GM18511 (cell line): ENCODE measurements around the gene CD300E.
A peak's percentile ranks its signal among the peaks of the same experiment; 100 is the strongest.

ENCODE experiments used
- ATAC-seq: cut with Tn5 transposase; IDR thresholded peaks from one replicate; pipeline ENCODE4 v1.9.1; 2021; ENCODE audit warnings: mild to moderate bottlenecking, moderate library complexity; ENCODE audit not compliant: unreplicated experiment

Gene CD300E, protein sequence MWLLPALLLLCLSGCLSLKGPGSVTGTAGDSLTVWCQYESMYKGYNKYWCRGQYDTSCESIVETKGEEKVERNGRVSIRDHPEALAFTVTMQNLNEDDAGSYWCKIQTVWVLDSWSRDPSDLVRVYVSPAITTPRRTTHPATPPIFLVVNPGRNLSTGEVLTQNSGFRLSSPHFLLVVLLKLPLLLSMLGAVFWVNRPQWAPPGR

DNA sequence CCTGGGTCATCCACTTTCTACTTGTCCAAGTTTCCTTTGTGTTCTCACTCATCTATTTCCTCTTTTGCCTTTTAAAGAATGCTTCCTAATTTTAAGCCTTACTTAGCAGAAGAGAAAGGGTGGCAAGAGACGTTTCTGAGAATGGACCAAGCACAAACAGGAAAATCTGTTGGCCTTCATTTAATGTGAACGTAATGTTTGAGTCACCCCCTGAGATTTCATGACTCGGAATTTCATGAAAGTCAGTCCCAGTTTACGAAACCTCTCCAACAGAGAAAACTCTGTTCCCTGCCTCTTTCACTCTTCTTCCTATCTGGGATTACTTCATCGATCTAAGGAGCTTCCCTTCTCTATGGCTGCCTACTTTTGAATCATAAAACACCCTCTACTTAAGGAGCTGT lies at the start of gene CD300E:
TSS of gene CD300E (minus strand) at position 46 of the 401 bp plus-strand sequence. CDS start 117 bp downstream, outside the sequence.
- no peak for ATAC-seq

DNA sequence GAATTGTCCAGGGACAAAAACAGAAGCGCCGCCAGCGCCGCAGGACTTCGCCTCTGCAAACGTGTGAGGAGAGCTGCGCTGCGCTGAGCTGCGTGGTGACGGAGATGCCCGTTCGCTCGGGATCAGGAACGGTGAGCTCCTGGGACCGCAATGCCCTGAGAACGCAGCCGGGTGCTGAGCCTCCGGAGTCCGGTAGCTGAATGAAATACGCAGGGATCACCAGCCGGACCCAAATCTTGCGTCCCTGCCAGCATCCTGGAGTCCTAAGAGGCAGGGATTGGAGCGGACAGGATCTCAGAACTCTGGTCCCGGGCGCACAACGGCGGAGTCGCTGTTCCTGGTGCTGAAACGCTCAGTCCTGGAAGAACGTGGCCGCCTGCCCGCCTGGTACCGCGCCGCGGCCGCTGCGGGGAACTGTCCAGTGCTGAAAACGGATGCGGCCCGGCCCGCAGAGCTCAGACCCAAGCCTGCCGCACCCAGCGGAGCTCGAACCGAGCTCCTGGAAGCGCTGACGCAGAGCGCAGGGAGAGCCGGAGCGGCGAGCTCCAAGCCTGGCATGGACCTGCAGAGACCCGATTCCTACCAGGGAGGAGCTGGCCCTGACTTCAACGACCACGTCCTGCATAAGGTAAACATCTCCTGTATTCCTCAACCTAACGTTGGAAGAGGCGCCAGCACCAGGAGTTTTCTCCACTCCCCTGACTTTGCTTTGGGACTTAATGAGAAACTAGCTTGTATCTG lies 47.7 kb upstream of the CD300E start:
- ATAC-seq, result no peak

DNA sequence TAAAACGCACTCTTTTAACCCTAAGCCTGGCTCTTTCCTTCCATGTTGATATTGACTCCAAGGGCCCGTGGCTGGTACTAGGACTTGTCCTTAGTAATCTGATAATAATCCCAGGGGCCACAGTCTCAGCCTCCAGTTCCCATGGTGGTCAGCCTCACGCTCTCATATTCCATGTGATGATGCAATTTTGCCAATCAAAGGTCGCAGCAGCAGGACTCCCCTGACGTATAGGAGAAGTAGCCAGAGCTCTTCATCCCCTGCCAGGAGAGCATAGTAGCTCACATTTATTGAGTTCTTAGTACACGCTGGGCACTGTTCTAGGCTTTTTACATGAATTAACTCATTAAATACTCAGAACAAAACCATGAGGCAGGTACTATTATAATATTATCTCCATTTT lies 46.8 kb upstream of the CD300E start:
- no peak for ATAC-seq

DNA sequence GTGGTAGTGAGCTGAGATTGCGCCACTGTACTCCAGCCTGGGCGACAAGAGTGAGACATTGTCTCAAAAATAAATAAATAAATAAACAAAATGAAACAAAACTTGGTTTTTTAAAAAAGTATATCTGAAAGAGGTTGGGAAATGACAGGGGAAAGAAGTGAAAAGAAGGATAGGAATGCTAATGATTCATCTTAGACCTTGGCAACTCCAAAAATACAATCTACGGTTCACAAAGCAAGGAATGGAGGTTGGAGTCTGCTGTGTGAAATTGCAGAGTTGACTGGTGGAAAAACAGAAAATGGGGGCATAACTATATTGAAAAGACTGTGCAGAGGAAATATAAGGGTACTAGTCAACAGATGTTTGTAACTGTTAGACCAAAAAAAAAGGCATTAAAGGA lies 40.0 kb upstream of the CD300E start:
- no peak for ATAC-seq

DNA sequence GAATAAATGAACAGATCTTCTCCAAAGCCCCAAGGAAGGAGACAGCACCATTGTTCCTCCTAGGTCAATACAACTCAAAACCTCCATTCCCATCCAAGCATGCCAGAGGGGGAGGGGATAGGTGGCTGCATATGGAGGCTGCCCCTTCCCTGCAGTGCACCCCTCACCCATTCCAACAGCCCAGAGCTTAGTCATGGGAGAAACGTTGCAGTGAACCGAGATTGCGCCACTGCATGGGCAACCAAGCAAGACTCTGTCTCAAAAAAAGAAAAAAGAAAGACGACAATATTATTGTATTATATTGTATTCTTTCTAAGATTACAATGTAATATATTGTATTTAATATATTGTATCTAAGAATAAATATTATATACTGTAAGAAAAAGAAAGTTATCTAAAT lies 36.4 kb upstream of the CD300E start:
- ATAC-seq, result no peak

DNA sequence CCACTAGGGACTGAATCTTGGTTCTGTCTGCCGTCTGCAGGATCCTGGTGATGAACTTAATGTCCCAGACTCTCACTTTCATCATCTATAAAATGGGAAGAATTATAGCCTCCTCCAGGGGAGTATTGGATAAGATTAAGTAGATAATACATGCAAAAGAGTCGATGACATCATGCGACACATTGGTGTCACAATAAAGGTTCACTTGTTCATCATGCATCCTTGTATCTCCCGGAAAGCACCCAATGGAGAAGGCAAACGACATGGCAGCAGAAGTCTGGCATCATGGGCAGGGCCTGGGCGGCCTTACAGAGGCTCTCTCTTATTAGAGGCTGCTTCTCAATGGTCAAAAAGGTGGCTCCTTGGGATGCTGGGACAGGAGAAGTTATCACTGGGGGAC lies 35.1 kb upstream of the CD300E start:
- no peak for ATAC-seq

DNA sequence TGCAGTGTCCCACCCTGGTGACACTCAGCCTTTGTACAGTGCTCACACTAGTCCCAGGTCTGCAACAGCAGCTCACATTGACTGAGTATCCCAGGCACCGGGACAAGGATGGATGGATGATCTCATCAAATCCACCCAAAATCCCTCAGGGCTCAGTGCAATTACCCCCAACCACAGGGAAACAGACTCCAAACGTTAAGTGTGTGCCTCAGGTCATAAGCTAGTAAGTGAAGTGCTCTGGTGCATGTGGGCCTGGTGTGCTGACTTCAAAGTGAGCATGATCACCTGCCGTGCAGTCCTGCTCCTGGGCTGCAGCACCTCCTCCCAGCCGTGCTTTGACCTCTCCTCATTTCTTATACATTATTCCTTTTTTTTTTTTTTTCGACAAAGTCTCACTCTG lies 31.2 kb upstream of the CD300E start:
- no peak for ATAC-seq

DNA sequence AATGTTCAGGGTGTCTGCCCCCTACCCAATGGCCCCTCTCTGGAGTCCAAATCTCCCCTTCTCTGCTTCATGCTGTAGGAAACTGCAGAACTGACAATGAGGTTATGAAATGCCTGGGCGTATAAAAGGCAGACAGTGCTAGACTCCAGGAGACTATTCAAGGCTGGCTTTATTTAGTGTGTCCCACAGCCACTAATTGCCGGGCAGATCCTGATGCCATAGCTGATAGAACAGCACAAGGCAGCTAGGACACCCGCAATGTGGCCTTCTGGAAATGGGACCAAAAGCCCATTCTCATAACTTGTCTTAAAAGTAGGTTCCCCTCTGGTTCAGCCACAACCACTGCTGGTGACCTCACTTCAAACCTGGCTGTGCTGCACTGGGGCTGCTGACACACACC lies 28.5 kb upstream of the CD300E start:
- no peak for ATAC-seq

DNA sequence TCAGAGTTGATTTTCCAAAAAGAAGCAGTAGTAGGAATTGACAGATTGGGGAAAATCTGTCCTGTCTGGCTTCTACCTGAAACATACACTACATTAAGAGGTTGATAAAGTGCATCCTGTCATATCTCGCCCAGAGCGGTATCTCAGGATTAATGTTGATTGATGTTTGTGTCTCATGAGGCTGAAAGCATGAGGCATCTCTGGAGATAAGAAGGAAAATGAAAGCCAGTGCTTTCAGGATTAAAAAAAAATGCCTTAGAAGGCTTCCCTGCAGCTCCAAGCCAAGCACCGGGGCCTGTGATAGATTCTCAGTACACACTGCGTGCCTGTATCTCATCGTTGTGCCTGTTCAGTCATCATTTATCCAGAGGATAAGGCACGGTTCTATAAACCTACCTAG lies 26.4 kb upstream of the CD300E start:
- no peak for ATAC-seq

DNA sequence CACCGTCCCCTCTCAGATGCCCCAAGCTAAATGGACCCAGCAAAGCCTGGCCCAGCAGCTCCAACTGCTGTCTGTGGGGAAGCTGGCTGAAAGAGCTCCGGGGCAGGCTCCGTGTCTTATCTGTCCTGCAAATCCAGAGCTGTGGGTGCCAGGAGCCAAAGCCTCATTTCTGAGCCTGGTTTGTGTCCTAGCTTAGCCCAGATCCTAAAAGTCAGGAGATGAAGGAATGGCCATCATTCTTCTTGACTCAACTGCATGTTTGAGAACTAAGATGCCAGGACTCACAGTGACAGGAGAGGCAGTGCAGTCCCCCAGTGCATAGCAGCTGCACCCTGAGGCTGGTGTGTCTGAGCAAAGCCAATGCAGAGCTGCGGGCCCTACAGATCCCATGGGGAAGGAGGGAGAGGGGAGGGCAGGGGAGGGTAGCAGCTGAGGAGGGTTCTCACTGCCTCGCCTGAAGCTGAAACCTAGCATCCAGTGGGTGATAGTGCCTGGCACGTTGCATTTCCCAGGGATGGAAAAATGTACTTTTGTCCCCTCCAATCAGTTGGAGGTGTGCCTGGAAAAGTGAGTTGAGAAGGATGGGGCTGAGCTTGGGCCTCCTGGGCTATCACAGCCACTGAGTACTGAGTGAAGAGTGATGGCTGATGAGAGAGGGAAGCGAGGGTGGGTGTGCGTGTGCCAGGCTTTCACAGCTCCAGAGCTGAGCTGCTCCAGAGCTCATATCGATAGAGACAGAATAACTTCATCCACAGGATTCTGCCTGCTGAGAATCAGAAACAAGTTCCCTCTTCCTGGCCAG lies 24.5 kb upstream of the CD300E start:
- no peak for ATAC-seq

DNA sequence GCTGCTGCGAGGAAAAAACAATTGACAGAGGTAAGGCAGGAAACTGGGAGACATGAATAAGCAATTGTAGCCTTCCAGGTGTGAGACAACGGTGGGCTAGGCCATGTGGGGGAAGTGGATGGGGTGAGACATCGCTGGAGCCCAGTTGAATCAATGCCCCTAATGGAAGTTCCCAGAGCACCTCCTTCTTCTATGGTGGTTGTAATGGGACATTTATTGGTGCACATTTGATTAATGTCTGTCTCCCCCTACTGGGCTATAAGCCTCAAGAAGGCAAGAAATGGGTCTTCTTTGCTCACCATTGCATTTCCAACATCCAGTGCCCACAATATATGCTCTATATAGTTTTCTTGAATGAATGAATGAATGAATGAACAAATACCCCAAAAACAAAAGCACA lies 22.7 kb upstream of the CD300E start:
- no peak for ATAC-seq

DNA sequence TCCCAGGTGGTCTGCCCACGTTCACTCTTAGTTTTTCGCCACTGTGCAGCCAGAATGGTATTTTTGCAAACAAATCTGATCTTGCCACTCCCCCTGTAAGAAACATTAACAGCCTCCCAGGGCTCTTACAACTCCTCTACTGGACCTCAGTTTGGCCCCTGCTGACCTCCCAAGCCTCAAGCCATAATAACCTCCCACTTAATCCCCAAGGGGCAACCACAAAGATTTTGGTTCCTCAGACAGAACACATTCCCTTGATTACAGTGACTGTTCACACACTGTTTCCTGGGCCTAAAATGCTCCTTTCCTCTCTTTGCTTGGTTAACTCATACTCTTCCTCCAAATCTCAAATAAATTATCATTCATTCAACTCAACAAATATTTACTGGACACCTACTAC lies 21.5 kb upstream of the CD300E start:
- ATAC-seq, result no peak

DNA sequence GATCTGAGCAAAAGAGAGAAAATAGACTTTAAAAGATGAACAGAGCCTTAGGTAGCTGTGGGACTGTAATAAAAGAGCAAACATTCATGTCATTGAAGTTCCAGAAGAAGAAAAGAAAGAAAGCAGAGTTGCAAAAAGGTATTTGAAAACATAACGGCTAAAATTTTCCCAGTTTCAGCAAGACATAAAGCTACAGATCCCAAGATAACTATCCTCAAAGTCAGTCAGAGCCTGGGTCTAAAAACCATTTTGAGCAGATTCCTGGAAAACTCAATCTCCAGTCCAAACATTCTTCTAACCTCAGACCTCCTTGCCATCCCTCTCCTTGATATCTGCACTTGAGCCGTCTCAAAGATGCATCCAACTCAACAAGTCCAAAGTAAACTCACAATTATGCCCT lies 20.9 kb upstream of the CD300E start:
- no peak for ATAC-seq

DNA sequence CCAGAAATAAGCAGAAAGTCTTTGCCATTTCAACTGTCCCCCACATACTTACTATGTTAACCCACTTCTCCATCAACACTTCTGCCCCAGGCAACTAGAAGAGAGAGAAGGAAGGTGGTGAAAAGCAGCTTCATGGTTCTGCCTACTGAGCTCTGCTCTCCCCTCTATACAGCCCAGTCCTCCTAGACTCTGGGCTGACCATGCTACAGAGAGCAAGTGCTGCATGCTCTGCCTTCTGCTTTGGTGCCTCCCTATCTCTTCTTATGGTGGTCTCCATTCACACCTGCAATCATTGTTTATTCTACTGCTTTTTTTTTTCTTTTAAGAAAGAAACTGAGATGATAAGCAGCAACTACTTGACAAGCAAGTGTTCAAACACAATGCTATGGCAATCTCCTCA lies 20.3 kb upstream of the CD300E start:
- no peak for ATAC-seq

DNA sequence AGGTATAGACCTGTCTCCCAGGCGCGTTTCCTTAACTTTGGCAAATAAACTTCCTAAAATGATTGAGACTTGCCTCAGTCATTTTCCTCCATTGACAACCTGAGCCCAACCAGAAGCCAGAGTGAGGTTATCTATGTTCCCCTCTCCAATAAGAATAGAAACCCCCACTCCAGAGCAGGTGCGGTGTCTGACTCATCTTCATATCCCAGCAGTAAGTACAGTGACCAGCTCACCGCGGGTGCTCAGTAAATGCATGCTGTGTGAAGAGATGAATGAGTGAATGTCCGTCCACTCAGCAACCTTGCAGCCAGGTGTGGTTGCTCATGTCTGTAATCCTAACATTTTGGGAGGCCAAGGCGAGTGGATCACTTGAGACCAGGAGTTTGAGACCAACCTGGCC lies 19.5 kb upstream of the CD300E start:
- no peak for ATAC-seq

DNA sequence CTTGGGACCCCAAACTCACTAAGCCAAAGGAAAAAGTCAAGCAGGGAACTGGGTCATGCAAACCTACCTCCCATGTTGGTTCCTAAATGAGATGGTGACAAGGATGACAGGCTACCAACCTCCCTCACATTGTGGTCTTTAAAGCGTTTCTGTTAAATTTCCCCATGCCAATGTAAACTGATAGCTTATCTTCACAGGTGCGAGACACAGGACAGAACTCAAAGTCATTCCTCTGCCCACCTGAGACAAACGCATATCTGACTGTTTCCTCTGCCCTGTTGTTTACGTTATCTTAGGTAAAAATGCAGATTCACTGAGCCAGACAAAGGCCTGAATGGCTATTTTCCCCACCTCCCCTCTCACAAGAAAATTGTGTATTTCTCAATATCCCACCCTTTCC lies 19.0 kb upstream of the CD300E start:
- ATAC-seq, result no peak

DNA sequence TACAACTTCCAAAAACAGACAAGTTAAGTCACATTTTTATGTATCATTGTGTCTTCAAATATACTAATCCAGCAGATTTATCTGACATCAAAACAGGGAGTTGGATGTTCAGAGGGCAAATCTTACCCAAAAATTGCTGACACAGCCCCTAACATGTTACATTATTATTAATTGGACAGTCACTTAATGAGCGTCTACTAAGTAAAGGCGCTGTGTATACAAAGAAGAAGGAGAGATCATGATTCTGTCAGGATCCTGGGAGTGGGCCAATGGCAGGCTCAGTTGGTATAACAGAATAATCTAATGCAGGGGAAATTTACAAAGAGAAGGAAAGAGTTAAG lies 18.4 kb upstream of the CD300E start:
- no peak for ATAC-seq

DNA sequence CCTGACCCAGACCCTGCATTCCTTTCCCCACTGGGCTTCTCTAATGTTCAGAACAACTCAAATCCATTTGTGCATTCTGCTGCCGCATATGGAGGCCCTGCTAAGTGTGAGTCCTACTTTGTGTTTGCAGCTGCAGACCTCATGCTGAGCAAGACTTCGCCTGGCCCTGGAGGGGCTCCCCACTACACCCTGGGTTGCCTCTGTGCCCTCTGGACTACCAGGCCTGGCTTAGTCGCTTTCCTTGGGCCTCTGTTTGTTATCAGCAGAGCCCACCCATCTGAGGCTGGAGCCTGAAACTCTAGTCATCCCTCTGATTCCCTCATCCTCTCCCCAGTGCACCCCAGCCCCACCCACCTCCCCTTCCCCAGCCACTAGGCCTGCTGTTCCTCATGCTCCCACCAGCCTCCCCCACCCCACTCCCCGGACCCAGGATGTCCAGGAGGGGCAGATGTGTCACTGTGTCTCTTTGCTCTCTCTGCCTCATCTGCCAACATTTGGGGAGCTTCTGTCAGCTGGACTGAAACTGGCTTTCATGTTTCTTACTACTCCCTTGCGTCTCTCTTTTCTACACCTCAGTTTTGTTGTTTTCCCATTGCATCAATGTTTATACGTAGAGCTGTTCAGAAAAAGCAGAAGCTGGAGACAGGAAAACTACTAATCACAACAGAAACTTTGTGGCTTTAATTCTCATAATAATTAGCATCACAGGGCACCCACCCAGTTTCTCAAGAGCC lies 17.9 kb upstream of the CD300E start:
- ATAC-seq, result no peak

DNA sequence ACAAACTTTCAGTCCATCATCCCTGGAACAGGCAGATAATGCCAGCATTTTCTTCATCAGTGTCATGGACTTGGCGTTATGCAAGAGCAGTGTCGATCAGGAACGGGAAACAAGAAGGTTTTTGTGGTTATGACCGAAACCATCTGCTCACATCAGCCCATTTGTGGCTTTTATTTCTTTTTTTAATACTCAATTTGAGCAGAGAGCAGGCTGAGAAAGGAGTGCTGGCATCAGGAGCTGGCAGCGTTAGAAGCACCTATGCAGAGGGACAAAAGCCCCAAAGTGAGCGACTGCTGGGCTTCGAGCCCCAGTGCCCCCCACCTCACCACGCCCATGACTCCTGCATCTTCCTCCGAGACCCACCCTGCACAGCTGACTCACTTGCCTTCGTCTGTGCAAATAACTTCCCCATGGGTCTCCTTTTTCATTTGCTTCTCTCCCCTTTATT lies 16.2 kb upstream of the CD300E start:
- ATAC-seq, result peak; percentile 56

DNA sequence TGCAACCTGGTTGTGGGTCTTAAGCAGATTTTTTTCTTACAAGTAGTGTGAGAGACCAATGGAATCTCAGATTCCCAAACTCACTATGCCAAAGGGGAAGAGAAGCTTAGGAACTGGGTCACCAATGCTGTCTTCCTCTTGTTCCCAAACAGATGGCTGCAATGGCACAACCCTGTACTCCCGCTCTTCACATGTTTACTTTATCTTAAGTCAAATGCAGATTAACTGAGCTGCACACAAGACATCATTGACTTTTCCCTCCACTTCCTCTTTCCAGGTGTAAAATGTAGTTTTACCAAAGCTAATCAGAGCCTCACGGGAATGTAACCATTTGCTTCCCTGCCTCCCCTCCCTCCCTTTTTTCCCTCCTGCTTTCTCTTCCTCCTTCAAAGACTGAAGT lies 14.4 kb upstream of the CD300E start:
- ATAC-seq, result no peak

DNA sequence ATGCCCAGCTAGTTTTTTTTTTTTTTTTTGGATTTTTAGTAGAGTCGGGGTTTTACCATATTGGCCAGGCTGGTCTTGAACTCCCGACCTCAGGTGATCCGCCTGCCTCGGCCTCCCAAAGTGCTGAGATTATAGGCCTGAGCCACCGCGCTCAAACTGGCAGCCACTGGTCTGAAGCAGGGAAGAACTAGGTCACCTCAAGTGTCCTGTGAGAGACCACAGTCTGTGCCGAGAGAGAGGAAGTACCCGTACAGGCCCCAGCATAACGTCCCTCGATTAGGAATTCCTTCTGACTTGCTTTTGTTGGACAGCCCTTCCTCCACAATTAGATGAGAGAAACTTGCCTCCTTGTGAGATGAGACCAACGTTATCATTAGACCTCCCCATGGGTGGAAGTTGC lies 13.7 kb upstream of the CD300E start:
- ATAC-seq, result no peak
